Endothelial cell of umbilical vein (primary cell): ENCODE data around the gene TTLL4. TPM values are rescaled to one million over a fixed set of nuclear protein-coding genes. Genes with fewer than 3 reads are reported as not detected.

Experiments used
- BruUV-seq: library from RNA; stranded (reverse); fragments of 400-500 nt; replicated peaks from 2 replicates; lab custom pipeline; 2021; lab: Mats Ljungman, UMichigan
- CTCF ChIA-PET: fragments of 300-600, 350-600 bp; sonication (Branson Sonifier 250); formaldehyde crosslinking; loops from one replicate; lab custom pipeline; 2021; ENCODE audit warnings: antibody characterized with exemption, inconsistent platforms; lab: Charles Lee
- POLR2A ChIA-PET: fragments of 300-600, 350-600 bp; sonication (Branson Sonifier 250); formaldehyde crosslinking; loops from one replicate; lab custom pipeline; 2021; ENCODE audit warnings: antibody characterized with exemption, inconsistent platforms; lab: Charles Lee
- DNase-seq: peaks from one replicate; pipeline ENCODE4 v3.0.0-alpha.2; 2011; ENCODE audit warnings: low read depth, low spot score
- FAIRE-seq: peaks from 2 replicates; lab custom pipeline; 2011; peaks lifted over from hg19 to GRCh38; lab: Jason Lieb, UNC
- H2AFZ ChIP-seq: 2 replicates; pipeline ENCODE4 v1.6.0; 2012; ENCODE audit warnings: low read depth, low read length, control low read depth, inconsistent platforms
- H3K27ac ChIP-seq: 2 replicates; pipeline ENCODE4 v1.5.1; 2011; ENCODE audit warnings: low read depth, mild to moderate bottlenecking, control low read depth, low read length, moderate library complexity; ENCODE audit not compliant: insufficient read depth
- H3K27me3 ChIP-seq, 2 experiments: 2 replicates each; pipeline versions ENCODE4 v1.6.0 to v1.6.1; 2011; ENCODE audit warnings: low read length in 2 of 2, mixed read lengths in 1 of 2; ENCODE audit not compliant: control insufficient read depth in 2 of 2, insufficient read depth in 2 of 2
- H3K36me3 ChIP-seq, 2 experiments: 2 replicates in 1 of 2; 3 replicates in 1 of 2; pipeline ENCODE4 v1.5.1; 2011; ENCODE audit warnings: low read length in 2 of 2, mild to moderate bottlenecking in 1 of 2, moderate library complexity in 1 of 2; ENCODE audit not compliant: control insufficient read depth in 2 of 2, insufficient read depth in 2 of 2; ENCODE audit errors: extremely low read depth in 1 of 2
- H3K4me1 ChIP-seq: 3 replicates; pipeline ENCODE4 v1.5.1; 2011; ENCODE audit warnings: mild to moderate bottlenecking, low read length; ENCODE audit not compliant: control insufficient read depth, insufficient read depth; ENCODE audit errors: extremely low read depth
- H3K4me2 ChIP-seq: 2 replicates; pipeline ENCODE4 v1.6.1; 2011; ENCODE audit warnings: low read length, control low read depth, mixed read lengths; ENCODE audit not compliant: insufficient read depth
- H3K4me3 ChIP-seq, 3 experiments: fragments of 200-600 bp in 1 of 3; sonication (generic), shearing (Covaris generic) in 1 of 3; replicated peaks in 1 of 3; 2 replicates each; pipeline ENCODE4 v1.5.1; 2011 to 2016; ENCODE audit warnings: control low read depth in 3 of 3, low read length in 3 of 3, mild to moderate bottlenecking in 2 of 3, inconsistent platforms in 1 of 3, low read depth in 1 of 3, moderate library complexity in 1 of 3; ENCODE audit not compliant: insufficient read depth in 1 of 3
- H3K79me2 ChIP-seq: 2 replicates; pipeline ENCODE4 v1.6.0; 2012; ENCODE audit warnings: low read length, inconsistent platforms; ENCODE audit not compliant: control insufficient read depth, insufficient read depth
- H3K9ac ChIP-seq: replicated peaks from 2 replicates; pipeline ENCODE3; 2011; ENCODE audit warnings: low read length, control low read depth; ENCODE audit not compliant: insufficient read depth; ENCODE audit errors: extremely low read depth
- H3K9me1 ChIP-seq: replicated peaks from 3 replicates; pipeline ENCODE4 v1.6.0; 2011; ENCODE audit warnings: mild to moderate bottlenecking, low read length; ENCODE audit not compliant: control insufficient read depth, insufficient read depth; ENCODE audit errors: extremely low read depth
- H3K9me3 ChIP-seq: replicated peaks from 2 replicates; pipeline ENCODE4 v1.5.1; 2012; ENCODE audit warnings: low read length, inconsistent platforms; ENCODE audit not compliant: control insufficient read depth, insufficient read depth
- H4K20me1 ChIP-seq: replicated peaks from 2 replicates; pipeline ENCODE3; 2011; ENCODE audit warnings: mild to moderate bottlenecking, low read length; ENCODE audit not compliant: control insufficient read depth, insufficient read depth; ENCODE audit errors: extremely low read depth
- EZH2 ChIP-seq: IDR thresholded peaks from 2 replicates; pipeline ENCODE4 v1.6.1; 2012; ENCODE audit warnings: borderline replicate concordance, low read depth, mild to moderate bottlenecking, moderate library complexity, low read length, inconsistent platforms; ENCODE audit not compliant: severe bottlenecking
- FOS ChIP-seq: IDR thresholded peaks from 2 replicates; pipeline ENCODE4 v1.6.1; 2011; ENCODE audit warnings: mild to moderate bottlenecking, low read length, moderate library complexity, borderline replicate concordance; ENCODE audit not compliant: insufficient read depth
- GATA2 ChIP-seq: IDR thresholded peaks from 2 replicates; pipeline ENCODE4 v1.7.0; 2011; ENCODE audit warnings: low read depth, mild to moderate bottlenecking, moderate library complexity, mixed read lengths, low read length; ENCODE audit not compliant: insufficient read length, insufficient read depth
- JUN ChIP-seq: IDR thresholded peaks from 2 replicates; pipeline ENCODE4 v1.6.1; 2011; ENCODE audit warnings: borderline replicate concordance, low read depth; ENCODE audit not compliant: insufficient read length, insufficient read depth
- POLR2A ChIP-seq: IDR thresholded peaks from 2 replicates; pipeline ENCODE4 v1.6.1; 2012; ENCODE audit warnings: low read depth, mild to moderate bottlenecking, control low read depth, low read length
- POLR2AphosphoS5 ChIP-seq: IDR thresholded peaks from 2 replicates; pipeline ENCODE4 v1.6.1; 2012; ENCODE audit warnings: low read depth, mild to moderate bottlenecking, control low read depth, low read length, moderate library complexity; ENCODE audit not compliant: insufficient read depth
- dilution Hi-C: fragments of 300-500 bp; cut with MboI; formaldehyde crosslinking; loops from one replicate; pipeline ENCODE4 v1.15.0; 2019; ENCODE audit warnings: low sequenced_read_pairs; ENCODE audit not compliant: extremely low pct_ligation_motif_present
- intact Hi-C: fragments of 100-400 bp; cut with micrococcal nuclease; formaldehyde crosslinking; loops from one replicate; pipeline ENCODE4 v1.10.0; 2022
- polyA plus RNA-seq, 4 experiments: library from polyadenylated mRNA; depleted of rRNA in 3 of 4; stranded (reverse) in 3 of 4; unstranded in 1 of 4; fragments of >200 nt; gene quantifications; 2 replicates each; pipeline versions ENCODE4 v1.2.1 to v1.2.3, GENCODE V29; 2011 to 2012; ENCODE audit warnings: missing spikeins in 1 of 4
- total RNA-seq: library from RNA; stranded (reverse); gene quantifications from 2 replicates; pipeline ENCODE4 v1.2.3, GENCODE V29; 2021
- TF ChIP-seq, protein P1 (sequence below): IDR thresholded peaks from 2 replicates; pipeline ENCODE4 v1.6.1; 2011; ENCODE audit not compliant: insufficient read depth, insufficient read length
- TF ChIP-seq, protein P2 (sequence below), 2 donors: IDR thresholded peaks; 1 replicate in 1 of 2; 2 replicates in 1 of 2; pipeline ENCODE4 v1.5.1; 2011; ENCODE audit warnings: low read length in 2 of 2, mild to moderate bottlenecking in 2 of 2, moderate library complexity in 2 of 2, control low read depth in 1 of 2, inconsistent platforms in 1 of 2, low read depth in 1 of 2; ENCODE audit not compliant: insufficient read depth in 1 of 2; ENCODE audit errors: extremely low read depth in 1 of 2

The TTLL4 gene
- total and polyA plus RNA-seq, 2 donors (not counting 3 experiments of a cell fraction or from before 2014, with no cell fraction given): 26.7 to 45.0 TPM

DNA sequence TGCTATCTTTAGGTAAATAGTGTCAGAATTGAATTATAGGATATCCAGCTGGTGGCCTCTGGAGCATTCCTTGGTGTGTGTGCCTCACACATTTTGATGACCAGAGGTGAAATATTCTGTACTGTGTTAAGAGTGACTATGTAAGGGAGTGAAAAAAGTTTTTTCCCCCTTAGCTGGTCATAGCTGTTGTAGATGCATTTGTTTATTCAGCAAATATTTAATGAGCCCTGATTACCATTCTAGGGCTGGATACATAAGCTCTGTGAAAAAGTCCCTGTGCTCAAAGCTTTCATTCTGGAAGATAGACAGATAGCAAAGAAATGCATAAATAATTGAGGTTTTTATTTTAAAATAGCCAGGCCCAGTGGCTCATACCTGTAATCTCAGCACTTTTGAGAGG lies 10.9 kb downstream of the TTLL4 start:
- BruUV-seq: no TSS peak
- FAIRE-seq: no peak
- Histone ChIP-seq H3K27me3 (no peaks in the 10 kb centered on the region), H3K4me3 (no peak overlapping the region), H3K36me3 (peaks cover 0 to 2% of the 10 kb centered on the region in 2 experiments), H3K79me2 (peaks cover 78% of the 10 kb centered on the region), H4K20me1 (no peaks in the 10 kb centered on the region), H3K9me1 (no peaks in the 10 kb centered on the region), H3K9me3 (no peaks in the 10 kb centered on the region), H3K9ac (no peak overlapping the region), H2AFZ (no peak overlapping the region), H3K4me2 (no peak overlapping the region), H3K27ac (no peak overlapping the region), H3K4me1 (peaks cover 7% of the 10 kb centered on the region)
- intact Hi-C loops: no loop called here
- TF ChIP-seq, protein P1, sequence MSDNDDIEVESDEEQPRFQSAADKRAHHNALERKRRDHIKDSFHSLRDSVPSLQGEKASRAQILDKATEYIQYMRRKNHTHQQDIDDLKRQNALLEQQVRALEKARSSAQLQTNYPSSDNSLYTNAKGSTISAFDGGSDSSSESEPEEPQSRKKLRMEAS: no peak
- no peak for TF ChIP-seq EZH2
- TF ChIP-seq POLR2A: no peak
- no peak for TF ChIP-seq GATA2
- TF ChIP-seq FOS: no peak
- TF ChIP-seq JUN: no peak
- TF ChIP-seq, protein P2, sequence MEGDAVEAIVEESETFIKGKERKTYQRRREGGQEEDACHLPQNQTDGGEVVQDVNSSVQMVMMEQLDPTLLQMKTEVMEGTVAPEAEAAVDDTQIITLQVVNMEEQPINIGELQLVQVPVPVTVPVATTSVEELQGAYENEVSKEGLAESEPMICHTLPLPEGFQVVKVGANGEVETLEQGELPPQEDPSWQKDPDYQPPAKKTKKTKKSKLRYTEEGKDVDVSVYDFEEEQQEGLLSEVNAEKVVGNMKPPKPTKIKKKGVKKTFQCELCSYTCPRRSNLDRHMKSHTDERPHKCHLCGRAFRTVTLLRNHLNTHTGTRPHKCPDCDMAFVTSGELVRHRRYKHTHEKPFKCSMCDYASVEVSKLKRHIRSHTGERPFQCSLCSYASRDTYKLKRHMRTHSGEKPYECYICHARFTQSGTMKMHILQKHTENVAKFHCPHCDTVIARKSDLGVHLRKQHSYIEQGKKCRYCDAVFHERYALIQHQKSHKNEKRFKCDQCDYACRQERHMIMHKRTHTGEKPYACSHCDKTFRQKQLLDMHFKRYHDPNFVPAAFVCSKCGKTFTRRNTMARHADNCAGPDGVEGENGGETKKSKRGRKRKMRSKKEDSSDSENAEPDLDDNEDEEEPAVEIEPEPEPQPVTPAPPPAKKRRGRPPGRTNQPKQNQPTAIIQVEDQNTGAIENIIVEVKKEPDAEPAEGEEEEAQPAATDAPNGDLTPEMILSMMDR (IDR thresholded peaks at IDR 0.05; ENCODE audit: extremely low read depth in 1 of 2, insufficient read depth in 1 of 2, low read depth in 1 of 2, low read length in 2 of 2): no peak
- TF ChIP-seq POLR2AphosphoS5: no peak
- CTCF ChIA-PET: interaction anchor here (1.4 to 3.4 kb wide), 8 partner anchors 10 to 155 kb away, joined by 3 to 38 read pairs (median 10); partner anchors contain the start of gene TTLL4
- DNase-seq: no peak
- dilution Hi-C loops: no loop called here
- POLR2A ChIA-PET: no interaction called here
